ENCODE measurements around the gene ASPSCR1. TPM values are rescaled to one million over a fixed set of nuclear protein-coding genes. Genes with fewer than 3 reads are reported as not detected.

ASPSCR1 gene
- total and polyA plus RNA-seq, 9 of the 15 experiments (the other 6 are each of a cell fraction or from before 2014, with no cell fraction given), result 0.90 to 36.9 (median 11.6) TPM

DNA sequence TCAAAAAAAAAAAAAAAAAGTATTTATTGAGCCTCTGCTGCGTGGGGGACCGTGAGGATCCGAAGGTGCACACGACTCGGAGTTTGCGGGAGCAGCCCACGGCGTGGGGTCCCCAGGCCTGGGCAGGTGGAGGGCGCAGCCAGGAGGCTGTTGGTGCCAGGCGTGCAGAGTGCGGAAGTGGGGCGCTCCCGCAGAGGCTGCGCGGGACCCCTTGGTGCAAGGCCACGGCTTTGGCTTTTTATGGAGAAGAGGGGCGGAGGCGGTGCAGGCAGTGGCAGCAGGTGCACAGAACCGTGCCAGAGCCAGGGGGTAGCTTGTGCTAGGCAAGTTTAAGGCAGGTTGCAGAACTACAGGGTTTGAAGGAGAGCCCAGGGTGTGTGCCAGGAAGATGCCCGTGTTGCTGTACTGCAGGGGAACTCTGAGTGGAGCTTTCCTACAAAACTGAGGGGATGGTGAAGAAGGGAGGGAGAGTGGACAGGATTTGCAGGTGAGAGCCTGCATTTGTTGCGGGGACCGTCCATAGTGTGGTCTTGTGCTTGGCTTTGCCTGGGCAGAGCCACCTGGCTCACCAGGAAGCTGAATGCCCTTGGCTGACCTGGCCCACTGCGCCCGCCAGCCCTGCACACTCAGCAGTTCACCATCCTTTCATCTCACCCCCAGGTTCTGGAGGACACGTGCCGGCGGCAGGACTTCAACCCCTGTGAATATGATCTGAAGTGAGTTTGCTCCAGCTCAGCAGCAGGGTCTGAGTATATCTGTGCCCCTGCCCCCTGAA, 1.3 kb downstream of the ASPSCR1 start:
- peaks cover 25% of the 10 kb centered on the region; the same call in 1 of the 3 replicates for H3K36me3 ChIP-seq (ENCODE audit: control insufficient read depth, insufficient read depth, low read length)
- TF ChIP-seq ZC3H4 (CRISPR knock-in tag; IDR thresholded peaks at IDR 0.05; ENCODE audit: borderline replicate concordance) (0 out of 2 replicates have a peak, but pooled peaks have one; percentile 11), BRF1 (IDR thresholded peaks at IDR 0.05; ENCODE audit: borderline replicate concordance, extremely low read depth, insufficient read length) (no peak), KDM5B (IDR thresholded peaks at IDR 0.05; ENCODE audit: insufficient replicate concordance, low read depth, low read length) (peak; percentile 3)
- DNase-seq (ENCODE audit: extremely low read depth in 1 of 4, low spot score in 3 of 4) (no peak), ATAC-seq (no peak), FAIRE-seq (no peak)
- BruUV-seq (replicated peaks), result TSS peak; percentile 50
- peak overlapping the region; percentile 68 to 95; a peak in 2 of 4 replicates for H3K9ac ChIP-seq (ENCODE audit: insufficient read depth in 1 of 2, low read depth in 2 of 2, low read length in 2 of 2)
- H3K4me1 ChIP-seq (replicated peaks in 1 of 2; ENCODE audit: control insufficient read depth in 2 of 2, insufficient read depth in 2 of 2, low read length in 2 of 2), result peaks cover 23 to 35% of the 10 kb centered on the region in 2 experiments
- intact Hi-C loops (cut with micrococcal nuclease) (loop anchor here (5.0 kb wide), 1 partner anchor 44 kb away; the partner anchor contains the start of genes CENPX and LRRC45), in situ Hi-C loops (cut with MboI) (no loop called here)
- no peak overlapping the region for H2AFZ ChIP-seq (ENCODE audit: low read depth, low read length)
- H3K27me3 ChIP-seq (ENCODE audit: control insufficient read depth in 2 of 2, insufficient read depth in 2 of 2, low read length in 2 of 2), result no peaks in the 10 kb centered on the region
- H3K4me3 ChIP-seq, result no peak overlapping the region; the same call in 1 of the 2 replicates
- H3K4me2 ChIP-seq (ENCODE audit: insufficient read depth, low read length), result no peak overlapping the region
- H4K20me1 ChIP-seq (replicated peaks; ENCODE audit: control insufficient read depth, insufficient read depth, low read length), result no peaks in the 10 kb centered on the region
- ChIA-PET POLR2A (interaction anchor here (0.6 to 1.3 kb wide), 2 partner anchors 268 to 467 kb away, joined by 3 to 5 read pairs; no protein-coding TSS in a partner anchor), CTCF (ENCODE audit: low intra/inter-chr PET ratio) (no interaction called here)
- 95% methylated on average over 25 of the region's 27 CpGs for WGBS (ENCODE audit: insufficient coverage, low coverage, missing lambda C conversion rate)
- H3K27ac ChIP-seq (ENCODE audit: extremely low read depth, low read depth, low read length), result no peak overlapping the region
- H3K9me3 ChIP-seq (replicated peaks; ENCODE audit: control insufficient read depth, insufficient read depth, low read depth, low read length), result no peaks in the 10 kb centered on the region
- no peaks in the 10 kb centered on the region for H3K9me1 ChIP-seq (ENCODE audit: control insufficient read depth, insufficient read depth, low read length)
- peaks cover 16% of the 10 kb centered on the region; the same call in 2 of the 3 replicates for H3K79me2 ChIP-seq (ENCODE audit: control insufficient read depth, insufficient read depth, low read length)

Measured in K562 (cell line).